Mesothelial cell of epicardium (in vitro differentiated cells): ENCODE results near the gene MAPK14. TPM values are rescaled to one million over a fixed set of nuclear protein-coding genes. Genes with fewer than 3 reads are reported as not detected.

Experiments
- DNase-seq, 2 experiments: peaks; one replicate each; pipeline ENCODE4 v3.0.0; 2021; ENCODE audit warnings: low spot score in 2 of 2; ENCODE audit not compliant: unreplicated experiment in 2 of 2
- H3K27ac Mint-ChIP-seq: 2 replicates; pipeline ENCODE4 v1.8.0; 2021; ENCODE audit warnings: mixed read lengths
- H3K27me3 Mint-ChIP-seq: 2 replicates; pipeline ENCODE4 v1.8.0; 2021; ENCODE audit warnings: low read depth, mixed read lengths
- H3K36me3 Mint-ChIP-seq: 2 replicates; pipeline ENCODE4 v1.8.0; 2021; ENCODE audit warnings: mixed read lengths
- H3K4me1 Mint-ChIP-seq: 2 replicates; pipeline ENCODE4 v1.8.0; 2021; ENCODE audit warnings: mixed read lengths
- H3K4me3 Mint-ChIP-seq: 2 replicates; pipeline ENCODE4 v1.8.0; 2021; ENCODE audit warnings: mild to moderate bottlenecking, moderate library complexity, mixed read lengths
- H3K9me3 Mint-ChIP-seq: 2 replicates; pipeline ENCODE4 v1.8.0; 2021; ENCODE audit warnings: mixed read lengths
- CTCF ChIP-seq: fragments of 200-600 bp; sonication (generic); IDR thresholded peaks from one replicate; pipeline ENCODE4 v1.5.0; 2021; ENCODE audit warnings: antibody characterized with exemption; ENCODE audit not compliant: unreplicated experiment
- total RNA-seq: library from RNA; stranded (reverse); gene quantifications from 3 replicates; pipeline ENCODE4 v1.2.1, GENCODE V29; 2021

The MAPK14 gene
- total RNA-seq, 1 donor from 2014 or later: 54.8 TPM

- peak in 1 of 2 experiments; percentile 24 for DNase-seq
- Mint-ChIP-seq H3K9me3 (no peaks in the 10 kb centered on the region), H3K4me3 (peak within 1 kb of the TSS; percentile 46)
These were observed 3.4 kb upstream of the MAPK14 start, which contains the start of gene SLC26A8 for GRCh38 chr6:36023996-36024795. Gene SLC26A8 (minus strand): TSS chr6:36024641. CDS start chr6:36019707, 4,934 bp downstream.

DNA sequence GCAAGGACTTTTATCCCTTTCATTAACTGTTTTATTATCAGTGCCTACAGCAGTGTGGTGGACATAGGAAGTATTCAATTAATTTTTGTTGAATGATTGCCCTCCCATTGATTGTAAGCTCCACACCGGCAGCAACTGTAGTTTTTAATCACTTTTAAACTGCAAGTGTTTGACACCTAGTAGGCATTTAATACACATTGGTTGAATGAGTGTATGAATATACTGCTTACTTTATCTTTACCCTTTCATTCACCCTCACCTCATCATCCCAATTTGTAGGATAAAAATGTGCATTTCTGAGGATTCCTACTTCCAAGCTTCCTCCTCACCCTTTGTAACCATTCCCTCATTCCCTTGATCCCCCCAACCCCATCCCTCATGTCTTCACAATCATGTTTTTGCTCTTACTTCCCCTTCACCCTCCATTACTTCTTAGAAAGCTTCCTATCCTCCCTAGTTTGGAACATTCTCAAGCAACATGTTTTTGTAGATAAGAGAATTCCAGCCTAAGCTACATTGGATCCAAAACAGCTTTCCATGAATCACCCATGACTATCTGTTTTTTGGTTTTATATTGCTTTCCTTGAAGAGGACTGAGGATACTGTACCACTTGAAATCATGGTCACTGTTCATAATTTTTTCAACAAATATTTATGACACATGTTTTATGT, 2.2 kb upstream of the MAPK14 start:
- no peak for TF ChIP-seq CTCF
- no peak for DNase-seq
- Mint-ChIP-seq H3K4me3 (no peak overlapping the region), H3K9me3 (no peaks in the 10 kb centered on the region), H3K27me3 (no peaks in the 10 kb centered on the region), H3K27ac (peak overlapping the region; percentile 89), H3K36me3 (no peaks in the 10 kb centered on the region), H3K4me1 (peaks cover 41% of the 10 kb centered on the region)

More at GRCh38 chr6:36023996-36024795, 3.4 kb upstream of the MAPK14 start, which contains the start of gene SLC26A8:
- TF ChIP-seq CTCF: no peak
- H3K27me3 Mint-ChIP-seq: no peaks in the 10 kb centered on the region
- H3K4me1 Mint-ChIP-seq: peaks cover 33% of the 10 kb centered on the region
- peak within 1 kb of the TSS; percentile 89 for H3K27ac Mint-ChIP-seq
- H3K36me3 Mint-ChIP-seq: no peaks in the 10 kb centered on the region

GRCh38 chr6:36025932-36026327, 1.7 kb upstream of the MAPK14 start:
- H3K36me3 Mint-ChIP-seq: no peaks in the 10 kb centered on the region
- H3K4me3 Mint-ChIP-seq: peak overlapping the region; percentile 38
- peak overlapping the region; percentile 89 for H3K27ac Mint-ChIP-seq
- no peak for DNase-seq
- H3K4me1 Mint-ChIP-seq: peaks cover 44% of the 10 kb centered on the region
- no peaks in the 10 kb centered on the region for H3K27me3 Mint-ChIP-seq
- no peaks in the 10 kb centered on the region for H3K9me3 Mint-ChIP-seq
- TF ChIP-seq CTCF: no peak

- Mint-ChIP-seq H3K9me3 (no peaks in the 10 kb centered on the region), H3K27ac (peak overlapping the region; percentile 93), H3K36me3 (no peaks in the 10 kb centered on the region), H3K4me3 (peak overlapping the region; percentile 85), H3K4me1 (peaks cover 55% of the 10 kb centered on the region), H3K27me3 (no peaks in the 10 kb centered on the region)
- TF ChIP-seq CTCF: no peak
- peak; percentile 28 to 57 for DNase-seq
These were observed 674 bp downstream of the MAPK14 start for GRCh38 chr6:36028088-36028876.

DNA sequence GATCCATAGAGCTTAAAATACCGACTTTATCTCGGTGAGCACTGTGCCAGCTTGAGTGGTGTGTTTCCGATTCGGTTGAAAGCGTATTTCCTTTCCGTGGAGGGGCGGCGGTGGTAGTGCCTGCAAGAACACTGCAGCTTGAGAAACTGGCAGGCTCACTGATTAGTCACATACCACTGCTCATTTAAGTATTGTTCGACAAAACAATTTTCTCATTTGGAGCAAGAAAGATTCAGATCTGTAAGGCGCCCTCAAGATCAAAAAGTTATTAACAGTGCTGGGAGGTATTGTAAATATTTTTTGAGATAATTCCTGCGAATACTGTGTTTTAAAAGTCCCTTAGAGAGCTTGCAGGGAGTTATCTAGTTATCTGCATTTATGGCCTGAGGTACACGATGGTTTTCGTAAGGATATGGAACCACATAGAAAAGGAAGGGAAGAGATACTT, 1.3 kb downstream of the MAPK14 start:
- Mint-ChIP-seq H3K27me3 (no peaks in the 10 kb centered on the region), H3K9me3 (no peaks in the 10 kb centered on the region), H3K27ac (peak overlapping the region; percentile 93), H3K4me1 (peaks cover 57% of the 10 kb centered on the region), H3K4me3 (peak overlapping the region; percentile 85), H3K36me3 (no peaks in the 10 kb centered on the region)
- TF ChIP-seq CTCF: no peak
- DNase-seq: peak in 1 of 2 experiments; percentile 51
